SK-N-SH (cell line): ENCODE results near the gene ADRM1. TPM values are rescaled to one million over a fixed set of nuclear protein-coding genes. Genes with fewer than 3 reads are reported as not detected.

ENCODE experiments used
- CTCF ChIA-PET: fragments of 300-600, 350-600 bp; formaldehyde crosslinking; extraction: SDS; loops from one replicate; lab custom pipeline; 2021; lab: Yijun Ruan, JAX
- POLR2A ChIA-PET: fragments of 350-600 bp; sonication (Branson Sonifier 250); formaldehyde crosslinking; extraction: SDS; loops from one replicate; lab custom pipeline; 2020; ENCODE audit warnings: antibody characterized with exemption, inconsistent platforms; lab: Yijun Ruan, JAX
- DNase-seq: peaks from one replicate; pipeline ENCODE4 v3.0.0; 2012
- H2AFZ ChIP-seq: fragments of 200-600 bp; sonication (generic); 2 replicates; pipeline ENCODE4 v1.8.1; 2016; ENCODE audit warnings: antibody characterized with exemption, mild to moderate bottlenecking, low read depth
- H3F3A ChIP-seq: fragments of 200-600 bp; sonication (generic); replicated peaks from 2 replicates; pipeline ENCODE3; 2016; ENCODE audit warnings: antibody characterized with exemption, mild to moderate bottlenecking; ENCODE audit not compliant: insufficient read depth
- H3K27ac ChIP-seq, 2 experiments: fragments of 200-500 bp in 1 of 2; fragments of 200-600 bp in 1 of 2; sonication (Bioruptor generic) in 1 of 2; sonication (generic), shearing (Covaris generic) in 1 of 2; 2 replicates each; pipeline versions ENCODE4 v1.5.1 to v1.6.1; 2014 to 2016; ENCODE audit warnings: low read depth in 2 of 2, inconsistent platforms in 1 of 2, low read length in 1 of 2, mild to moderate bottlenecking in 1 of 2, mixed read lengths in 1 of 2
- H3K27me3 ChIP-seq: fragments of 200-600 bp; sonication (generic), shearing (Covaris generic); 2 replicates; pipeline ENCODE4 v1.6.1; 2016; ENCODE audit warnings: mixed run types; ENCODE audit not compliant: insufficient read depth
- H3K36me3 ChIP-seq, 2 experiments: fragments of 200-500 bp in 1 of 2; fragments of 200-600 bp in 1 of 2; sonication (Bioruptor generic) in 1 of 2; sonication (generic) in 1 of 2; replicated peaks in 1 of 2; 2 replicates each; pipeline versions ENCODE3 to v1.5.1; 2014 to 2016; ENCODE audit warnings: low read length in 1 of 2, mild to moderate bottlenecking in 1 of 2; ENCODE audit not compliant: insufficient read depth in 2 of 2, control insufficient read depth in 1 of 2
- H3K4me1 ChIP-seq, 2 experiments: fragments of 200-500 bp in 1 of 2; fragments of 200-600 bp in 1 of 2; sonication (Bioruptor generic) in 1 of 2; sonication (generic), shearing (Covaris generic) in 1 of 2; 2 replicates each; pipeline versions ENCODE4 v1.5.1 to v1.6.1; 2014 to 2016; ENCODE audit warnings: low read depth in 1 of 2, low read length in 1 of 2, mixed run types in 1 of 2; ENCODE audit not compliant: insufficient read depth in 2 of 2, control insufficient read depth in 1 of 2
- H3K4me2 ChIP-seq: fragments of 200-600 bp; sonication (generic), shearing (Covaris generic); 2 replicates; pipeline ENCODE4 v1.6.1; 2017; ENCODE audit warnings: mixed run types
- H3K4me3 ChIP-seq, 2 experiments: fragments of 200-500 bp in 1 of 2; fragments of 200-600 bp in 1 of 2; sonication (Bioruptor generic) in 1 of 2; sonication (generic), shearing (Covaris generic) in 1 of 2; 2 replicates each; pipeline versions ENCODE4 v1.5.1 to v1.8.1; 2014 to 2016; ENCODE audit warnings: low read depth in 2 of 2, inconsistent platforms in 1 of 2, low read length in 1 of 2, mild to moderate bottlenecking in 1 of 2, mixed read lengths in 1 of 2, moderate library complexity in 1 of 2
- H3K79me2 ChIP-seq: fragments of 200-600 bp; sonication (generic); 2 replicates; pipeline ENCODE4 v1.8.1; 2017; ENCODE audit warnings: mild to moderate bottlenecking; ENCODE audit not compliant: insufficient read depth
- H3K9ac ChIP-seq: fragments of 200-600 bp; sonication (generic); 2 replicates; pipeline ENCODE4 v1.6.1; 2017; ENCODE audit warnings: mixed run types
- H3K9me2 ChIP-seq: fragments of 200-600 bp; sonication (generic); 2 replicates; pipeline ENCODE4 v1.6.1; 2017; ENCODE audit warnings: mixed run types
- H3K9me3 ChIP-seq: fragments of 200-600 bp; sonication (generic); 2 replicates; pipeline ENCODE4 v1.6.1; 2017; ENCODE audit warnings: mixed run types, mild to moderate bottlenecking, moderate library complexity
- H4K20me1 ChIP-seq: fragments of 200-600 bp; sonication (generic); 2 replicates; pipeline ENCODE4 v1.6.1; 2017; ENCODE audit warnings: mild to moderate bottlenecking, mixed run types; ENCODE audit not compliant: insufficient read depth
- CHD2 ChIP-seq: fragments of 150-350 bp; IDR thresholded peaks from 2 replicates; pipeline ENCODE4 v1.6.1; 2018; ENCODE audit warnings: low read length; ENCODE audit not compliant: partially characterized antibody
- ELF1 ChIP-seq: IDR thresholded peaks from 2 replicates; pipeline ENCODE4 v1.4.0; 2012
- EP300 ChIP-seq, 2 experiments: IDR thresholded peaks; 2 replicates each; pipeline versions ENCODE4 v1.4.0 to v1.6.1; 2012; ENCODE audit warnings: borderline replicate concordance in 1 of 2, low read depth in 1 of 2, low read length in 1 of 2
- GATA2 ChIP-seq: sonication (generic); formaldehyde crosslinking; IDR thresholded peaks from 2 replicates; pipeline ENCODE4 v1.5.0; 2020; ENCODE audit warnings: mild to moderate bottlenecking, missing genetic modification reagents
- IRF3 ChIP-seq: fragments of 150-350 bp; IDR thresholded peaks from 2 replicates; pipeline ENCODE4 v1.6.1; 2016; ENCODE audit warnings: mild to moderate bottlenecking, low read depth, low read length
- MXI1 ChIP-seq: IDR thresholded peaks from 2 replicates; pipeline ENCODE4 v1.6.1; 2012; ENCODE audit warnings: mild to moderate bottlenecking, low read depth, low read length, improper control_type of control experiment
- NFIC ChIP-seq: IDR thresholded peaks from 2 replicates; pipeline ENCODE4 v1.4.0; 2012; ENCODE audit warnings: borderline replicate concordance
- POLR2AphosphoS5 ChIP-seq: IDR thresholded peaks from 2 replicates; pipeline ENCODE4 v1.6.1; 2012; ENCODE audit warnings: low read depth, low read length
- RCOR1 ChIP-seq: fragments of 150-350 bp; IDR thresholded peaks from 2 replicates; pipeline ENCODE4 v1.6.1; 2017; ENCODE audit warnings: antibody characterized with exemption, low read length
- RXRA ChIP-seq: IDR thresholded peaks from 2 replicates; pipeline ENCODE4 v1.4.0; 2012; ENCODE audit warnings: low read depth, mild to moderate bottlenecking, borderline replicate concordance
- YY1 ChIP-seq: IDR thresholded peaks from 2 replicates; pipeline ENCODE4 v1.4.0; 2012; ENCODE audit warnings: low read depth, mild to moderate bottlenecking
- WGBS: methylation state at CpG from one replicate; pipeline ENCODE4 v1.1.6; 2017; ENCODE audit warnings: low lambda C conversion rate; 5-methylcytosine and 5-hydroxymethylcytosine counted together
- polyA plus RNA-seq, 3 experiments: library from polyadenylated mRNA; depleted of rRNA; stranded (reverse); fragments of >200 nt; gene quantifications; 2 replicates each; pipeline ENCODE4 v1.2.3, GENCODE V29; 2012

ADRM1 gene
- polyA plus RNA-seq, 1 of the 3 experiments (the other 2 are of a cell fraction): 142 TPM

DNA sequence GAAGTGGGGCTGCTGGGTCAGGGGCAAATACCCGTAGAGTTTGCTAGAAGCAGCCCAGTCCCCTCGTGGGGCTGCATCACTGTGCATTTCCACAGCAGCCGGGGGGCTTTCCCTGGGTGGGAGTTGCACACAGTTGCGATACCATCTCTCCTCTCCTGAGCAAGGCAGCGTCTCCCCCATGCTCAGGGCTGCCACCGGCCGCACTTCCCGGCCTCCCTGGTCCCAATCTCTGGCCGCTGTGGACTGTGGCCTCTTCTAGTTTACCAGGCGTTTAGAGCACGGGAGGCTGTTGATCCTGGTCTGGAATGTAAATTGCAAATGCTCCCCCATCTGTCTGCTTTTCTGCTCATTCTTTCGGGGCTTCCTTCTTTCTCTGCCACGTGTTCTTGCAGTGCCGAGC, 33.4 kb upstream of the ADRM1 start:
- no peak overlapping the region for H3K4me3 ChIP-seq
- TF ChIP-seq NFIC (no peak), IRF3 (no peak), ELF1 (no peak), GATA2 (CRISPR knock-in tag) (no peak), MXI1 (no peak)
- TF ChIP-seq, all 33 proteins: peak for 0
- H3K36me3 ChIP-seq: peaks cover 22 to 29% of the 10 kb centered on the region in 2 experiments
- no peaks in the 10 kb centered on the region for H4K20me1 ChIP-seq
- ChIA-PET POLR2A (no interaction called here), CTCF (no interaction called here)
- 92% methylated on average over 14 of the region's 14 CpGs for WGBS
- no peaks in the 10 kb centered on the region for H3K9me3 ChIP-seq
- H3K4me1 ChIP-seq: no peaks in the 10 kb centered on the region; a peak in 1 of 4 replicates
- H2AFZ ChIP-seq: no peak overlapping the region
- H3K9me2 ChIP-seq: no peaks in the 10 kb centered on the region
- no peak overlapping the region for H3K9ac ChIP-seq
- no peaks in the 10 kb centered on the region for H3K27me3 ChIP-seq
- no peak overlapping the region for H3K4me2 ChIP-seq
- no peak overlapping the region for H3K27ac ChIP-seq
- no peaks in the 10 kb centered on the region for H3F3A ChIP-seq
- no peaks in the 10 kb centered on the region for H3K79me2 ChIP-seq
- DNase-seq: no peak

DNA sequence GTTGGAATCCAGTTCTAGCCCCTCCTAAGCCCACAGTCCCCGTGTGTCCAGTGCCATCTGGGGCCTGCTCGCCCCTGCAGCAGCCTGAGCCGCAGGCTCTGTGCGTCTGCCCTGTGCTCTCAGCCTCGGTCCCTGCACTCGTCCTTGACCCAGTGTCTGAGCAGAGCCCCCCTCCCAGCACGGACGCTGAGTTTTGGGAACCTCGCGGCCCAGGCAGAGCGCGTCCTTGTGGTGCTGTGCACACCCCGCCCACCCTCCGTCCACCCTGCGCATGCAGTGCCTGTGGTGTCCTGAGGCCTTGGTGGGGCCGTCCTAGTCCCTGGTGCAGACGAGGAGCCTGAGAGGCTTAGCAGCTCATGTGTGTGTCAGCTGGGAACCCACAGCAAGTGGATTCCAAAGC, 32.9 kb upstream of the ADRM1 start:
- Histone ChIP-seq H2AFZ (no peak overlapping the region), H3K4me1 (no peaks in the 10 kb centered on the region; a peak in 1 of 4 replicates), H3K27ac (no peak overlapping the region), H3F3A (no peaks in the 10 kb centered on the region), H3K79me2 (no peaks in the 10 kb centered on the region), H3K9me3 (no peaks in the 10 kb centered on the region), H3K4me3 (no peak overlapping the region), H3K36me3 (peaks cover 17 to 24% of the 10 kb centered on the region in 2 experiments), H3K9ac (no peak overlapping the region), H3K9me2 (no peaks in the 10 kb centered on the region), H4K20me1 (no peaks in the 10 kb centered on the region), H3K27me3 (no peaks in the 10 kb centered on the region), H3K4me2 (no peak overlapping the region)
- ChIA-PET CTCF (no interaction called here), POLR2A (no interaction called here)
- WGBS: 91% methylated on average over 10 of the region's 17 CpGs
- DNase-seq: no peak
- no peak for TF ChIP-seq RXRA

DNA sequence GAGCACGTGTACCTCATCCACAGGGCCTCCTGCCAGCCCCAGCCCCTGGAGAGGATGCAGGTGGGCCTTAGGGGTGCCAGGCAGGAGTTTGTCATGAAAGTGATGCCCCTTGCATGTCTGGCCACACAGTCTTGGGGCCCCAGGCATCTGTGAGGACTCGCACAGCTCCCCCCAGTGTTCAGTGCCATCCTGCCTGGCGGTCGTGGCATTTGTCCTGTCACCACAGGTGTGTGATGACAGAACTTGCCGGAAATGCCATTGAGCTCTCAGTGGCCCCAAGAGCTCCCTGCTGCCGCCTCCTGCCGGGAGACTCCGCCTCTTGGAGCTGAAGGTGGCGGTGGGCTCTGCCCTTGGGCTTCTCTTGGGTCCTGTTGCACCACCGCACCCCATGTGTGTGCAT, 30.6 kb upstream of the ADRM1 start:
- H3K4me2 ChIP-seq: no peak overlapping the region
- peaks cover 3 to 14% of the 10 kb centered on the region in 2 experiments for H3K36me3 ChIP-seq
- CTCF ChIA-PET: interaction anchor here (0.7 to 1.0 kb wide), 3 partner anchors 10 to 54 kb away, joined by 3 read pairs; no protein-coding TSS in a partner anchor
- H3K4me3 ChIP-seq: no peak overlapping the region
- no peaks in the 10 kb centered on the region for H3K27me3 ChIP-seq
- no peaks in the 10 kb centered on the region for H3F3A ChIP-seq
- no peaks in the 10 kb centered on the region for H3K9me3 ChIP-seq
- WGBS: 100% methylated on average over 4 of the region's 10 CpGs
- no peak for DNase-seq
- H3K9ac ChIP-seq: no peak overlapping the region
- H3K79me2 ChIP-seq: no peaks in the 10 kb centered on the region
- no peak overlapping the region for H2AFZ ChIP-seq
- H3K9me2 ChIP-seq: no peaks in the 10 kb centered on the region
- TF ChIP-seq IRF3 (no peak), EP300 (IDR thresholded peaks at IDR 0.05; ENCODE audit: borderline replicate concordance in 1 of 2, low read depth in 1 of 2, low read length in 1 of 2) (no peak), CHD2 (no peak), POLR2AphosphoS5 (no peak), YY1 (no peak), RCOR1 (no peak)
- no peaks in the 10 kb centered on the region for H4K20me1 ChIP-seq
- no peaks in the 10 kb centered on the region; a peak in 1 of 4 replicates for H3K4me1 ChIP-seq
- no peak overlapping the region for H3K27ac ChIP-seq
- POLR2A ChIA-PET: no interaction called here
